Neuronal stem cell (in vitro differentiated cells): ENCODE data around the gene SYNE3. TPM values are rescaled to one million over a fixed set of nuclear protein-coding genes. Genes with fewer than 3 reads are reported as not detected.

Experiments
- DNase-seq: peaks from one replicate; pipeline ENCODE4 v3.0.0-alpha.2; 2013; ENCODE audit warnings: low spot score
- H2AFZ ChIP-seq: one replicate; pipeline ENCODE4 v1.6.1; 2013; ENCODE audit warnings: mild to moderate bottlenecking, low read length, inconsistent platforms
- H2AK5ac ChIP-seq: 2 replicates; pipeline ENCODE4 v1.6.1; 2013; ENCODE audit warnings: low read depth, mild to moderate bottlenecking, inconsistent platforms, low read length, moderate library complexity, mixed read lengths
- H2BK120ac ChIP-seq: 2 replicates; pipeline ENCODE4 v1.6.1; 2013; ENCODE audit warnings: low read depth, mild to moderate bottlenecking, inconsistent platforms, low read length, moderate library complexity, mixed read lengths
- H2BK12ac ChIP-seq: one replicate; pipeline ENCODE4 v1.6.1; 2013; ENCODE audit warnings: low read length, inconsistent platforms
- H2BK15ac ChIP-seq: 2 replicates; pipeline ENCODE4 v1.6.1; 2013; ENCODE audit warnings: mild to moderate bottlenecking, low read length, inconsistent platforms, mixed read lengths
- H2BK5ac ChIP-seq: one replicate; pipeline ENCODE4 v1.6.1; 2013; ENCODE audit warnings: inconsistent platforms, mild to moderate bottlenecking, low read length, moderate library complexity
- H3K14ac ChIP-seq: one replicate; pipeline ENCODE4 v1.6.1; 2013; ENCODE audit warnings: low read length, inconsistent platforms
- H3K18ac ChIP-seq: 2 replicates; pipeline ENCODE4 v1.6.1; 2013; ENCODE audit warnings: low read length, inconsistent platforms
- H3K23ac ChIP-seq: 2 replicates; pipeline ENCODE4 v1.6.1; 2013; ENCODE audit warnings: low read depth, mild to moderate bottlenecking, mixed read lengths, low read length, inconsistent platforms; ENCODE audit not compliant: poor library complexity
- H3K27ac ChIP-seq: replicated peaks from 3 replicates; pipeline ENCODE4 v1.5.1; 2013; ENCODE audit warnings: low read length, inconsistent platforms
- H3K27me3 ChIP-seq, 3 experiments: 2 replicates each; pipeline ENCODE4 v1.6.1; 2013; ENCODE audit warnings: low read length in 3 of 3, mild to moderate bottlenecking in 2 of 3, inconsistent platforms in 1 of 3, low read depth in 1 of 3, mixed read lengths in 1 of 3, moderate library complexity in 1 of 3; ENCODE audit not compliant: control insufficient read depth in 3 of 3, insufficient read depth in 3 of 3
- H3K36me3 ChIP-seq, 2 donors: replicated peaks in 1 of 2; 2 replicates each; pipeline ENCODE4 v1.6.1; 2013; ENCODE audit warnings: low read length in 2 of 2; ENCODE audit not compliant: control insufficient read depth in 2 of 2, insufficient read depth in 2 of 2
- H3K4ac ChIP-seq: 2 replicates; pipeline ENCODE4 v1.6.1; 2013; ENCODE audit warnings: inconsistent platforms, mild to moderate bottlenecking, low read length, moderate library complexity
- H3K4me1 ChIP-seq, 2 donors: 1 replicate in 1 of 2; 2 replicates in 1 of 2; pipeline ENCODE4 v1.6.1; 2013; ENCODE audit warnings: low read length in 2 of 2, low read depth in 1 of 2; ENCODE audit not compliant: control insufficient read depth in 2 of 2, insufficient read depth in 1 of 2
- H3K4me2 ChIP-seq: one replicate; pipeline ENCODE4 v1.6.1; 2013; ENCODE audit warnings: mild to moderate bottlenecking, low read length, inconsistent platforms; ENCODE audit not compliant: insufficient read depth, poor library complexity, severe bottlenecking
- H3K4me3 ChIP-seq, 2 donors: 2 replicates each; pipeline ENCODE4 v1.5.1; 2013; ENCODE audit warnings: low read length in 2 of 2, mild to moderate bottlenecking in 2 of 2, inconsistent platforms in 1 of 2, moderate library complexity in 1 of 2
- H3K79me1 ChIP-seq: one replicate; pipeline ENCODE4 v1.6.1; 2013; ENCODE audit warnings: low read depth, mild to moderate bottlenecking, inconsistent platforms, low read length, moderate library complexity
- H3K9ac ChIP-seq: one replicate; pipeline ENCODE4 v1.6.1; 2013; ENCODE audit warnings: mild to moderate bottlenecking, low read depth, low read length, inconsistent platforms; ENCODE audit not compliant: poor library complexity
- H3K9me3 ChIP-seq, 2 donors: replicated peaks in 1 of 2; 2 replicates each; pipeline versions ENCODE3 to v1.6.1; 2013; ENCODE audit warnings: low read length in 2 of 2, mild to moderate bottlenecking in 2 of 2, inconsistent platforms in 1 of 2, low read depth in 1 of 2, mixed read lengths in 1 of 2, moderate library complexity in 1 of 2; ENCODE audit not compliant: control insufficient read depth in 2 of 2, insufficient read depth in 1 of 2
- H4K8ac ChIP-seq: one replicate; pipeline ENCODE4 v1.6.1; 2013; ENCODE audit warnings: low read depth, mild to moderate bottlenecking, inconsistent platforms, low read length, moderate library complexity
- H4K91ac ChIP-seq: one replicate; pipeline ENCODE4 v1.6.1; 2013; ENCODE audit warnings: low read length, low read depth, mild to moderate bottlenecking, inconsistent platforms; ENCODE audit not compliant: poor library complexity
- WGBS, 2 donors: extraction: QIAGEN DNeasy Blood & Tissue Kit; methylation state at CpG; one replicate each; pipeline ENCODE4 v1.1.7; 2013; ENCODE audit warnings: missing lambda C conversion rate in 2 of 2, mixed read lengths in 1 of 2; ENCODE audit not compliant: insufficient read length in 2 of 2, insufficient replicate concordance in 1 of 2; ENCODE audit errors: extremely low coverage in 2 of 2; 5-methylcytosine and 5-hydroxymethylcytosine counted together
- polyA plus RNA-seq, 2 experiments: library from polyadenylated mRNA; stranded (reverse); fragments of 200-250 nt; gene quantifications; one replicate each; pipeline ENCODE4 v1.2.3, GENCODE V29; 2013

SYNE3 gene
- 0.06 TPM for polyA plus RNA-seq (2013, experiment 1 of 2)
- polyA plus RNA-seq (2013, experiment 2 of 2), result 0.07 TPM

- H3K4me2 ChIP-seq, result peak within 1 kb of the TSS; percentile 80
- H3K79me1 ChIP-seq, result no peaks in the 10 kb centered on the region
- DNase-seq, result no peak
- H3K23ac ChIP-seq, result no peak within 1 kb of the TSS
- no peak within 1 kb of the TSS for H4K8ac ChIP-seq
- WGBS, 2 donors, result no CpG with 5 or more reads among the region's 60 CpGs
- peak within 1 kb of the TSS; percentile 80 for H2AFZ ChIP-seq
- no peak within 1 kb of the TSS for H2BK120ac ChIP-seq
- peak within 1 kb of the TSS; percentile 30 for H3K9ac ChIP-seq
- H3K18ac ChIP-seq, result peak within 1 kb of the TSS; percentile 75
- H3K36me3 ChIP-seq, result no peaks in the 10 kb centered on the region
- H3K4me3 ChIP-seq, result peak within 1 kb of the TSS; percentile 34 to 73
- H3K14ac ChIP-seq, result no peak within 1 kb of the TSS
- peak within 1 kb of the TSS; percentile 1 for H2AK5ac ChIP-seq
- no peak within 1 kb of the TSS for H2BK15ac ChIP-seq
- peaks cover 0 to 43% (median 20%) of the 10 kb centered on the region in 3 experiments for H3K27me3 ChIP-seq
- no peak within 1 kb of the TSS for H3K4ac ChIP-seq
- no peaks in the 10 kb centered on the region for H3K9me3 ChIP-seq
- H2BK5ac ChIP-seq, result no peak within 1 kb of the TSS
- H3K27ac ChIP-seq, result no peak within 1 kb of the TSS
- H2BK12ac ChIP-seq, result peak within 1 kb of the TSS; percentile 4
- no peak within 1 kb of the TSS for H4K91ac ChIP-seq
- H3K4me1 ChIP-seq, result peaks cover 16 to 22% of the 10 kb centered on the region in 2 donors
These were observed at the start of gene SYNE3 for GRCh38 chr14:95516554-95517181. SYNE3 (minus strand) TSS chr14:95516650; CDS start chr14:95475821, 40,829 bp downstream.

- peak overlapping the region; percentile 86 for H3K18ac ChIP-seq
- H2BK120ac ChIP-seq, result peak overlapping the region; percentile 83
- H3K4me1 ChIP-seq, result peaks cover 0 to 2% of the 10 kb centered on the region in 2 donors
- H3K9ac ChIP-seq, result no peak overlapping the region
- H3K4me3 ChIP-seq, result no peak overlapping the region
- no peak overlapping the region for H2BK12ac ChIP-seq
- no peaks in the 10 kb centered on the region for H3K36me3 ChIP-seq
- no peak overlapping the region for H4K8ac ChIP-seq
- H2AK5ac ChIP-seq, result no peak overlapping the region
- no peaks in the 10 kb centered on the region for H3K27me3 ChIP-seq
- H3K79me1 ChIP-seq, result peaks cover 2% of the 10 kb centered on the region
- no peak overlapping the region for H3K14ac ChIP-seq
- H2BK5ac ChIP-seq, result no peak overlapping the region
- DNase-seq, result no peak
- H3K27ac ChIP-seq, result no peak overlapping the region
- H3K4me2 ChIP-seq, result no peak overlapping the region
- no peak overlapping the region for H4K91ac ChIP-seq
- no CpG with 5 or more reads among the region's 4 CpGs for WGBS, 2 donors
- no peak overlapping the region for H2AFZ ChIP-seq
- H2BK15ac ChIP-seq, result no peak overlapping the region
- no peak overlapping the region for H3K4ac ChIP-seq
- no peak overlapping the region for H3K23ac ChIP-seq
- no peaks in the 10 kb centered on the region for H3K9me3 ChIP-seq
These were observed 47.6 kb upstream of the SYNE3 start for GRCh38 chr14:95564060-95564459.

- H4K91ac ChIP-seq, result no peak overlapping the region
- no peaks in the 10 kb centered on the region for H3K9me3 ChIP-seq
- no peak overlapping the region for H3K4me3 ChIP-seq
- H4K8ac ChIP-seq, result no peak overlapping the region
- no peak overlapping the region for H2AFZ ChIP-seq
- no peak overlapping the region for H3K4me2 ChIP-seq
- peaks cover 0 to 2% of the 10 kb centered on the region in 2 donors for H3K4me1 ChIP-seq
- H3K36me3 ChIP-seq, result no peaks in the 10 kb centered on the region
- no peak overlapping the region for H2AK5ac ChIP-seq
- WGBS, 2 donors, result no CpG with 5 or more reads among the region's 18 CpGs
- no peaks in the 10 kb centered on the region for H3K79me1 ChIP-seq
- no peak overlapping the region for H2BK15ac ChIP-seq
- H3K4ac ChIP-seq, result no peak overlapping the region
- H3K18ac ChIP-seq, result peak overlapping the region; percentile 22
- no peaks in the 10 kb centered on the region for H3K27me3 ChIP-seq
- no peak overlapping the region for H2BK120ac ChIP-seq
- H3K9ac ChIP-seq, result no peak overlapping the region
- no peak for DNase-seq
- H3K23ac ChIP-seq, result no peak overlapping the region
- H2BK5ac ChIP-seq, result no peak overlapping the region
- no peak overlapping the region for H3K27ac ChIP-seq
- H2BK12ac ChIP-seq, result no peak overlapping the region
- no peak overlapping the region for H3K14ac ChIP-seq
These were observed 46.6 kb upstream of the SYNE3 start for GRCh38 chr14:95562892-95563685.

GRCh38 chr14:95561001-95561412 lies 44.6 kb upstream of the SYNE3 start:
- Histone ChIP-seq H3K79me1 (no peaks in the 10 kb centered on the region), H3K4ac (no peak overlapping the region), H2BK12ac (no peak overlapping the region), H3K18ac (no peak overlapping the region), H3K4me2 (no peak overlapping the region), H2BK5ac (no peak overlapping the region), H3K27me3 (peaks cover 0 to 2% (median 0%) of the 10 kb centered on the region in 3 experiments), H2AK5ac (no peak overlapping the region), H3K14ac (no peak overlapping the region), H3K9me3 (no peaks in the 10 kb centered on the region), H4K8ac (no peak overlapping the region), H2BK15ac (no peak overlapping the region), H3K27ac (no peak overlapping the region), H4K91ac (no peak overlapping the region), H3K36me3 (no peaks in the 10 kb centered on the region), H3K9ac (no peak overlapping the region), H3K4me1 (peaks cover 0 to 2% of the 10 kb centered on the region in 2 donors), H3K23ac (no peak overlapping the region), H2AFZ (peak overlapping the region; percentile 18), H2BK120ac (no peak overlapping the region), H3K4me3 (no peak overlapping the region)
- peak; percentile 93 for DNase-seq
- WGBS, 2 donors, result no CpG with 5 or more reads among the region's 14 CpGs
